ENCODE measurements around the gene C2orf68. TPM values are rescaled to one million over a fixed set of nuclear protein-coding genes. Genes with fewer than 3 reads are reported as not detected.
"Not testable (repeated sequence)": the region's sequence is repeated elsewhere in the genome, so short reads cannot be mapped to it uniquely, and the experiment has no call there.

C2orf68 gene
- total RNA-seq, 1 donor from 2014 or later, result 21.8 TPM

DNA sequence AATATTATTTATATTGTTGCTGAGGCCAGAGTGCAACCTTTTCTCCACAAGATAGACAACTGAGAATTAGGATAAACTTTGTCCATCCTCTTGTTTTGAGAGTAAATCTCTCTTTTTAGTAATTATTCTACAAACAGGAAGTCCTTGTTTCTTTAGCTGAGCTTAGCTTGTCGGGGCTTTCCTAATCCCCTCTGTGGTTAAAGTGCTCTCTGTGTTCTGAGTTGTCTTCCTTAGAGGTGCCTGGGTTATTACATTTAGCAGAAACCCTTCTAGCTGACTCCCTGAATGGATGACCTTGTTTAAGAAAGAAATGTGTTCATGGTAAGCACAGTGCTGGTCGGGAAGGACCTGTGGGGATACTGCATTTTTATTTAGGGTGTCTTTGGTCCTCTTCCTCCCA lies 16.8 kb upstream of the C2orf68 start:
- DNase-seq, result no peak

DNA sequence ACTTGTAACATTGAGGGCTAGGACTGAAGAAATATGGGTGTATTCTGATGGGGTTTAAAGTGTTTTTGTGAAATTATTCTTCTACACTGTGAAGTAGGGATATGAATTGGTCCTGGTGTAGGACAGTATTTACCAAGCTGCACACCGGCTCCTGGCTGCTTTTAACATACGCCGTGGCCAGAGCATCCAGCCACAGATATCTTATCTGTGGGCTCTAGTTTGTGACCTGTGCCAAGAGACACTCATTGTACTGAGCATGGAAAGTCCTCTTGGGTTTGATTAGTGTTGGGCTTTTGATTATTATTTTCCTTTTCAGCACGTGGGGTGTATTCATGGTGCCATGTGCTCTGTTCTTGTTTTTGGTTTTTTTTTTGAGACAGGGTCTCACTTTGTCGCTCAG lies 12.1 kb upstream of the C2orf68 start:
- DNase-seq, result no peak

DNA sequence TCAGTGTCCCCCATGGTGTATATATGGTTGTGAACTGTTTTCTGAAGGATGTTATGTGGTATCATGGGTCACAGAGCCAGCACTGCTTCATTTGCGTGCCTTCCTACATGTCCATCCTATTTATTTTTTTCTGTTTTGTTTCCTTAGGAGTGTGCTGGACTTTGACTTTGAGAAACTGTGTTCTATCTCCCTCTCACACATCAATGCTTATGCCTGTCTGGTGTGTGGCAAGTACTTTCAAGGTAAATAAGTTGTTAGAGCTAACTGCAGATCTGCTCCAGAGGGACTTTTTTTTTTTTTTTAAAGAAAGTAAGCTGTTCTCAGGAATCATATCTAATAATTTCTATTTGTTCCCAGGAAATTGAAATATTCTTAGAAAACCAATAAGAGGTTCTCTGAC lies 9.5 kb upstream of the C2orf68 start:
- no peak for DNase-seq

DNA sequence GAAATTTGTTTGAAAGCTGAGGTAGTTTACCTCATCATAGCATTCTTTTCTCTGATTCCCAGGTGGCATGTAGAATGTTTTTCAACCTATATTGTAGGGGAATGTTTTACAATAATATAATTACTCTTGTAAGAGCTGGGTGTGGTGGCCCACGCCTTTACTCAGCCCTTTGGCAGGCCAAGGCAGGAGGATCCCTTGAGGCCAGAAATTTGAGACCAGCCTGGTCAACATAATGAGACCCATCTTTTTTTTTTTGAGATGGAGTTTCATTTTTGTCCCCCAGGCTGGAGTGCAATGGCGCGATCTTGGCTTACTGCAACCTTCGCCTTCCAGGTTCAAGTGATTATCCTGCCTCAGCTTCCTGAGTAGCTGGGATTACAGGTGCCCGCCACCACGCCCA lies 7.8 kb upstream of the C2orf68 start:
- DNase-seq, result no peak

DNA sequence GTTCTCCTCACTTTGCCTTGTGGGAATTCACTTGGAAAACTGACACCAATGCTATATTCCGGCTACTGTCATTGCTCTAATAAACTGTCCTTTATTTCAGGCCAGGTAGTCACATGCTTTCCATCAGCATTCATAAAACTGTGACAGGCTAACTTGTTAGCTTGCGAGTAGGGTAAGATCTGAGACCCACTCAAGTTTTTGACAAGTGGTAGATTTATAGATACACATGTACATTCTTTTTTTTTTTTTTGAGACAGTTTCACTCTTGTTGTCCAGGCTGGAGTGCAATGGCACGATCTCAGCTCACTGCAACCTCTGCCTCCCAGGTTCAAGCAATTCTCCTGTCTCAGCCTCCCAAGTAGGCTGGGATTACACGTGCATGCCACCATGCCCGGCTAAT lies 5.9 kb upstream of the C2orf68 start:
- not testable (repeated sequence) for DNase-seq

DNA sequence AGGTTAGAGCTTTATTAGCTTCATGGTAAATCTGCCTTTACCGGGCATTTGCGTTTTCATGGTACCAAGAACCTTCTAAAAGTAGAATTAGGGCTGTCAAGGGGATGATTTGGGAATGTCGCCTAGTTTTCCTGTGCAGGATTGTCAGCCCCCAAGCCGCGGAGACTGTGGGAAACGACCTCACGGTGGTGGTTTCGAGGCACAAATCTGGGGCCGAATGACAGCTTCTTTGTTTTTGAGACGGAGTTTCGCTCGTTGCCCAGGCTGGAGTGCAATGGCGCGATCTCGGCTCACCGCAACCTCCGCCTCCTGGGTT lies 3.5 kb upstream of the C2orf68 start:
- DNase-seq, result no peak

DNA sequence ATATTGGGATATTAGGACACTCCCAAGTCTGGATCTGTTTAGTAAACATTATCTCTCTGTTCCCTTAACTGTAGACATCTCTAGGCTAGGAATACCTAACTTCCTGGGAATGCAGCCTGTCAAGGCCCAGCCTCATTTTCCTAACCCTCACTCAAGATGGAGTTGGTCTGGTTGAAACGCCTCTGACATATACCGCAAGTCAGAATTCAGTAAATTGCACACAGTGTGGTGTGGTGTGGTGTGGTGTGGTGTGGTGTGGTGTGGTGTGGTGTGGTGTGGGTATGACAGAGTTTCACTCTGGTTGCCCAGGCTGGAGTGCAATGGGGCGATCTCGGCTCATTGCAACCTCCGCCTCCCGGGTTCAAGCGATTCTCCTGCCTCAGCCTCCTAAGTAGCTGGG lies 2.9 kb upstream of the C2orf68 start:
- not testable (repeated sequence) for DNase-seq

DNA sequence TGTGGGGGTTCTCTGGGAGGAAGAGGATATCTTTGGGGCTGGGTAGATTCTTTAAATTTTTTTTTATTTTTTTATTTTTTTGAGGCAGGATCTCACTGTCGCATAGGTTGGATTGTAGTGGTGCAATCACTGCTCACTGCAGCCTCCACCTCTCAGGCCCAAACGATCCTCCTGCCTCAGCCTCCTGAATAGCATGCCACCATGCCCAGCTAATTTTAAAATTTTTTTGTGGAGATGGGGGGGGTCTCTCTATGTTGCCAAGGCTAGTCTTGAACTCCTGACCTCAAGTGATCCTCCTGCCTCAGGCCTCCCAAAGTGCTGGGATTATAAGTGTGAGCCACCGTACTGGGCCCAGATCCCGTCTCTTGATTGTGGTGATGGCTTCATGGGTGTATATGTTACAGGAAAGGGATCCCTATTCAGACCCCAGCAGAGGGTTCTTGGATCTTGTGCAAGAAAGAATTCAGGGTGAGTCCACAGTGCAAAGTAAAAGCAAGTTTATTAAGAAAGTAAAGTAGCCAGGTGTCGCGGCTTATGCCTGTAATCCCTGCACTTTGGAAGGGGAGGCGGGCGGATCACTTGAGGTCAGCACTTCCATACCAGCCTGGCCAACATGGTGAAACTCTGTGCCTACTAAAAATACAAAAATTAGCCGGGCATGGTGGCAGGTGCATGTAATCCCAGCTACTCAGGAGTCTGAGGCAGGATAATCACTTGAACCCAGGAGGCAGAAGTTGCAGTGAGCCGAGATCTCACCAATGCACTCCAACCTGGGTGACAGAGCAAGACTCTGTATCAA lies 2.0 kb upstream of the C2orf68 start:
- no peak for DNase-seq

DNA sequence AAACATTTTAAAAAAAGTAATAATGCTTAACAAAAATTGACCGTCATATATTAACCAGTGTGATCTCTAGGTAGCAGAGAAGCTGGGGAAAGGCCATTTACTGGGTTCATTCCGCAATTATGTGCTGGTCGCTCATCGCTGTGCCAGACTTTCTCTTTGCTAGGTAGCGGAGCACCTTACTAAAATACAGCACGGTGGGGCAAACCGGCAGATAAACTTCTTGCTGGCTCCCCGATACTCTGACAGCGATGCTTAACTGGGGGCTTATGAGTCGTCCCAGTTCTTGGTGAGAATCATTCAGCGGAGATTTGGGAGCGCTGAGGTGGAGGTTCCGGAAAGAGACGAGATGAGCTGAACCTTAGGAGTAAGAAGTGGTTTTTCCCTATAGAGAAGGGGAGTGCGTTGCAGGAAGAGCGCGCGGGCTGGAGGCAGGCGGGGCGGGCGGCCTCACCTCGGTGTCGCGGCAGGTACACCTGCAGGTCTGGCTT lies 605 bp downstream of the C2orf68 start:
- no peak for DNase-seq

DNA sequence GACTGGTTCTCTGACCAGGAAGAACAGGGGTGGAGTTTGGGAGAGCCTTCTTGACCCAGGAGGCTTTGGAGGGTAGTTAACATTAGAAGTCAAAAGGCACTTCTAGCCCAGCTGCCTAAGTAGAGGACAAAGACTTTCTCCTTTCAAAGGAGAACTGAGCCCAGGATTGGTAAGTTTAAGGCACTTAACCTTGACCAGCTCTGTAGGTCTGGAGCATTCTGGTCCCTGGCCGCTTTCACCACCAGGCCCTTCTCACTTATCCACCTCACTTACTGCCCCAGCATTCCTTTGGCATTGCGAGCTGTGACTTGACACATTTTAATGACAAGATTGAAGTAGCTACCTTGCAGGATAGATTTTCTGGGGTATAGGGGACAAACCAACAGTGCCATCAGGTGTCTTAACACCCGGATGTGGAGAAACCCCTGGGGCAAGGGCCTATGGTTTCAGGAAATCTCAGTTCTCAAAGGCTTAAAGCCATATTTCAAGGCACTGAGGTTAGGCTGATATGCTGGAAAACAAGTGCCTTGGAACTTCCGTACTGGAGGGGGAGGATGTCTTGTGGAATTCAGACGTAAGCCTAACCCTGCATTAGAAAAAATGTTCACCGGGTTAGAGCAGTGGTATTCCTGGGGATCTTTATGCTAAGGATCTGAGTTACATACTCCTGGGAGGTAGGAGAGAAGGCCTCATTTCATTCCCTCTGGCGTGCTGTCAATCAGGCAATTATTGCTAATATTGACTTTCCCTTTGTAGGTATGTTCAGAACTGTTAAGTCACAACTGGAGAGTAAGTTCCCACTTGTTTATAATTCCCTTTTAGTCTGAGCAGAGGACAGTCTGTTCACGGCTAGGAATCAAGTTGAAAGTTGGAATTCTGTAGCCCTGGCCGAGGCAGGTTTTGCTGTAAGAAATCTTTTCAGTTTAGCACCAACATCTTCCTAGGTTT lies 4.3 kb downstream of the C2orf68 start:
- no peak for DNase-seq

DNA sequence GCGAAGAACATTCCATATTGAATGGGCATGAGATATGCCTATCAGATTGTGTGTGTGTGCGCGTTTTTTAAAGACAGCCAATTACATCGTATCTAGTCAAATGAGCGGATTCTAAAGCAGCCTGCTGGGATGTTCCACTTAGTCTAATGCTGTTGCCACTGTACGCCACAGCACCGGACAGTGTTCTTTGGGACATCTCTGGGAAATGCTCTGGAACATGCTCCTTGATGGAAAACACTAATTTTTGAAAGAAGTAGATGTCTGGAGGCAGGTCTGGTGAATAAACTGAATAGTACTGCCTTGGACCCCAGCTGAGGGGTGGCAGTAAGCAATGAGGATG lies 5.8 kb downstream of the C2orf68 start:
- no peak for DNase-seq

DNA sequence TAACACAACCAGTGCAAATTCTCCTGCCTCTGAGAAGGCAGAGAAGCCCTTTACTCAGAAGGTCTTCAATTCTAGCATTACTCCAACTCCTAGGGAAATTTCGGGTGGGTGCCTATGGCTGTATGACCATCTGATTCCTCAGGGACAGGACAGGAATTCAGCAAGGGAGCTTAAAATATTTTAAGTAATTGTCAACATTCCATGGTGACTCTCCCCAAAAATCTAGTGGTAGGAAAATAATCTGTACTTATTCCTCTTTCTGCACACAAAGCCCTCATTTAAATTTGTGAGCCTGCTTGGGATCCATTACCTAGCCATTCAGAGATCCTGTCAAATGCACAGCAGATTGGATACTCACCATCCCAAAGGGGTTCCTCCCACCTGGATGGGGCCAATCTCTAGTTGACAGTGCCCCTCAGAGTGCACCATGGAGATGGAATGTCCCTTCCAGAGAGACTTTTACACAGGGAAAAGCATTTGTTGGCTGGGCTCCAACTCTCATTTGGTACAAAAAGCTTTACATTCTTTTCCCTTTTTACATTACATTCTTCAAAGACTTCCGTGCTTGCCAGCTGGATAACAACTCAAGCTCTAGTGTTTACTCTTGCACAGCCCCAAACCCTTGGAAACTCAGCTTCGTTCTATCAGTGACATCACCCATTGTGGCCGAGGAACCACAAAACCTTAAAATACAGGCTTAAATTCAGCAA lies 6.3 kb downstream of the C2orf68 start:
- peak; percentile 42 for DNase-seq

DNA sequence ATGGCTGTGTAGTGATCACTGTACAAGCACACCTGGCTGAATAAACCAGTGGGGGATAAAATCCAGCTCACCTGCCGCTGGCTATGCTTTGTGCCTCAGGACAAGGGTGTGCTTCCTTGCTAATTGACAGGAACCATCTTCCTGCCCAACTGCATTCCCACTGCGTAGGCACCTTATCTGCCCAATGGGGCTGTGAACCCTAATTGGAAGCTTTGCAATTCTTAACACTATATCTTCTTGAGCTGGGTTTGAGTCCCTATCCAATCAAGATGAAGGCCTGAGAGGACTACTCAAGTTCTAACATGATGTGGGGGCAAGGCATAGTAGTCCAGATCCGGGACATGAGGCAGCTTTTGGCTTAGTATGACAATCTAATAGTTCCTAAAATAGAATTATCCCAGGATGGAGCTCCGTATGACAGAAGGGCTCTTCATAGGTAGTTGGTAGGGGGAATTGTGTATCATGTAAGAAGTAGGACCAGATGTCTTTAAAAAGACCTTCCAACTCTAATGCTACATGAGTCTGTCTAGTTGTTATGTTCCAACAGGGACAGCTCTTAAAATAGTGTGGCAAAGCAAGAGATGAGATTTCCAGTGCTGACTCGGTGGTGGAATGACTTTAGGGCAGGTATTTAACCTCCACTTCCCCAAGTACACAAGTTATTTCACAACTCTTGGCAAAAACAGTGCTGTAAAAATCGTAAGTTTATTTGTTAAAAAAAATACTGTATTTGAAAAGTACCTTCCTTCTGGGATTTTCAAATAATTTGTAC lies 7.1 kb downstream of the C2orf68 start:
- DNase-seq, result no peak

DNA sequence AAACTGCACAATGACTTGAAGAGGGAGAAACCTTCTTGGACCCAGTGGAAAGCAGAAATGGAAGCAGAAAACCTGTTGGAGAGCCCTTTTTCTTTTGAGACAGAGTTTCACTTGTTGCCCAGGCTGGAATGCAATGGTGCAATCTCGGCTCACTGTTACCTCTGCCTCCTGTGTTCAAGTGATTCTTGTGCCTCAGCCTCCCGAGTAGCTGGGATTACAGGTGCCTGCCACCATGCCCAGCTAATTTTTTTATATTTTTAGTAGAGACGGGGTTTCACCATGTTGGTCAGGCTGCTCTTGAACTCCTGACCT lies 7.8 kb downstream of the C2orf68 start:
- not testable (repeated sequence) for DNase-seq

DNA sequence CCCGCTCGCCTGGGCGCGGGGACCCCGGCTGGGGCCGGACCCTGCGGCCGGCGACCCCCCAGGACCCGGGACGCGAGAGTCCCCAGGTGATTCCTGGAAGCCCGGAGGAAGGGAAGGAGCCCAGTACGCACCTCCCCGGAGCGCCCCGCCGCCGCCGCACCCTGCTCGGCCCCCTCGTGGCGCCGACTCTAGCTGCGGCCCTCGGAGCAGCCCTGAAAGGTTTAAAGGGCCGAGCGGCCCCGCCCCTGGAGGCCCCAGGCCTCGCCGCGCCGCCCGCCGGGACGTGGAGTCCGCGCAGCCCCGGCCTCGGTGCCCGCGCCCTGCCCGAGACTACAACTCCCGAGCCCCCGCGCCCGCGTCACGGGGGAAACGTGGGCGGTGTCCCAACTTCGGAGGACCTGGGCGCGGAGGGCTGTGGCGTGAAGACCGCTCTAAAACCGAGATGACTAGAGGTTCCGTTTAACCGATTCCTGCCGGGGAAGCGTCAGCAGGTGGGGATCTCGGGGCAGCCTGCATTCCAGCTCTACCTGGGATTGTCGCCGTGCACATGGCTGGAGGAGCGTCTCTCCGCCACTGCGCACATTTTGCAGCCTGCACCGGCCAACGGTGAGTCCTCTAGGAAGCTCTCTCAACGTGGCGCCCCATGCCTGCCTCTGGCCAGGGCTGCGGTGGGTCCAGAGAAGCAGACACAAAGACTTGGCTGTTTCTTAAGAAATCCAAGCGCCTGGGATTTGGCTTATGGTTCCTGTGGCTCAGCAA lies 9.2 kb downstream of the C2orf68 start, which contains the start of gene TMEM150A:
TMEM150A (minus strand) TSS at position 223 of the 759 bp plus-strand sequence. CDS start 750 bp downstream, outside the sequence.
- peak; percentile 88 for DNase-seq

DNA sequence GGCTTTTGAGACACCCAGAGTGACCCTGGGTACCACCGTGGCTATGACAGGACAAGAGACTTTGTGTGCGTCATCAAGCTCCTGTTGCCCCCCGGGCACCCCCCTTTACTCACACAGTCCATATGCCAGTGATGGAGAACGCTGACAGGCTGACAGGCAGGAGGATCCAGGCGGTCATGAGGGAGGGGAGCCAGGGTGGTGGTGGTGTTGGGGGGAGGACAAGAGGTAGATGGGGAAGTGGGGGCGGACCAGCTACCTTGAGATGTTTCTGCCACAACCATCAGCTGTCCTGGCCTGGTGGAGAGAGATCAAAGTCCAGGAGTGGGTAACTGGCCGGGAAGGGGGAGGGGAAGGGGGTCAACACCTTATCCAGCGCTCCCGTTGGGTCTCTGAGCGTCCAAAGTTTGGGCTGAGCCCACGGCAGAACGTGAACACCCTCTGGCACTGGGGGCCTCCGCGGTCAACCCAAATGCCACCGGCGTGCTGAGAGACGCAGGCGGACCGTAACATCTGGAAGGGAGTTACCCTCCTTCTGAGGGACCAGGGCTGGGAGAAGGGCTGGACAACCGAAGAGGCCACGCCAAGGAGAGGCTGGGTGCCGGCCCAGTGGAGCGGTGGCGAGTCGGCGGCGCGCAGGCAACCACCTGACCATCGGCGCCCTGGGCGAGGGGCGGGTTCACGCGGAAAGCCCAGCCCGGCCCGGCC lies 9.9 kb downstream of the C2orf68 start:
- no peak for DNase-seq

DNA sequence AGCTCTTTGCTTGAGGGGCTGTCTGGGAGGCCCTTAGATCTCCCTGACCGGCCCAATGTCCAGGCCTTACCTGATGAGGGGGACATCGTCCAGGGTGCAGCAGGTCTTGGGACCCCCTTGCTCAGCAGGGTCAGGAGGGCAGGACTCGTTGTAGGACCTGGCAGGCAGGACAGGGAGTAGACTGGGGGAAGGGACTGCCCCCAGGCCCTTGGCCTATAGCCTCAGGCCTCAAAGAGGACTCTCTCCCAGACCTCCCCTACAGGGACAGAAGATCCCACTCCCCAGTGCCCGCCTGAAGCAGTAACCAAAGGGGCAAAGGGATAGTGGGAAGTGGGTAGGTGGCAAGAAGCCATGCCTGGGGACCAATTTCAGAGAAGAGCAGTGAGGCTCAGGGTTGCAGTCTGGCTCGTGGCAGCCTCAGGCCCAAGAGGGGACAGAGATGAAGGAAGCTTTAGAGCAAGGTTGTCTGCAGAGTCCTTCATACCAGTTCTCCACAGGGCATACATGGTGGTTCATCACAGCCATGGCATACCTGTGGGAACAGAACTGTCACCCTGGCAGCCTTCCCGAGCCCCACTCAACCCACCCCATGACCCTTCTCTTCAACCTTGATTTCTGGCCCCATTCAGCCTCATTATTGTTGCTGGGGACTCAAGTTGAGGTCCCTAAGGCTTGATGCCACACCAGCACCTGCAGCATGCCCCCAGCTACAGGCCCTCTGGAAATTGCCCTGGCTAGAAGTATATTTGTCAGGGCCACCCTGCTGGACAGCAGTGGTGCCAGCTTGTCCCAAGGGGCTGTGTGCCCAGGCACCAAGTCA lies 10.7 kb downstream of the C2orf68 start:
- DNase-seq, result no peak

DNA sequence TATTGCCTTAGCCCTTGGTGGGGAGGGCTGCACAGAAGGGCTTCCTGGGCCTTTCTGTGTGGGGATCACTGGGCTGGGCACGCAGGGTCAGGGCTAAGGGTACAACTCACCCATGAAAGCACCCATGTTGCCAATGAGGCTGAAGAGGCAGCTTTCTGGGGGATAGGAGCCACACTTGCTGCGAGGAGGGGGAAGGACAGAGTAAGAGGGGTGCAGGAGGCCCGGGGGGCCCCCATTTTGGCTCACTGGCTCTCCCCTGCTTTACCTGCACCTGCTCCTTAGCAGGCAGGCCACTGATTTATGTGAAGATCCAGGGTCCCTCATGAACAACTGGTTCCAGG lies 11.7 kb downstream of the C2orf68 start:
- no peak for DNase-seq

DNA sequence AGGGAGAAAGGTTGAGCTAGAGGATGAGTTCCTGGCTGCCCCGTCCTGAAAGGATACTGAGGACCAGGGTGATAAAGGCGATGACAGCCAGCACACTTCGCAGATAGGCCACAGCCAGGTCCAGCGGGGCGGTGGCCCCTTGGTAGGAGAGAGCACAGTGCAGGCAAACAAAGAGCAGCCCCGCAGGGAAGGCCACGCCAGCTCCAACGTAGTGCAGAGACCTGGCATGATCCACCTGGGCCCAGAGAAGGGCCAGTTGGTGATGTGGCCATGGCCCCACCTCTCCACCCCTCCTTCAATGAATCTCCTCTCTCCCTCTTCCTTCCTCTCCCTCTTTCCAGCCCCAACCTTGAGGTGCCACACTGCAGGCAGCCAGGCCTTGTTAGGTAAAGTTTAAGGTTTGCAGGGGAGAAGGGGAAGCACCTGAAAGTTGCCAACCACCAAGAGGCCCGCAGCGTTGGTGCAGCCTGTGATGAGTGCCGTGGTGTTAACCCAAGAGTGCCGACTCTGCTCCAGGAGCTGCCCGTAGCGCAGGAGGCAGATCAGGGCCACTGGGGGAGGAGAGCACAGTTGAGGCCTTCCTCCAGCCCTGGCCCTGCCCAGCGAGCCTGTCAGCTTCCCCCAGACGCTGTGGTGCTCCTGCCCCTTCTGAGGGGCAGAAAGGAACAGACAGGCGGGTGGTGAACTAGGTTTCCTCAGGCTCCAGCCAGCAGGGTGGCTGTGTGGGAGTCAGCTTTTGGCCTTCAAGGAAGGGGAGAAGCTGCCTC lies 12.2 kb downstream of the C2orf68 start:
- no peak for DNase-seq

Data from skin of body (tissue), 2 donors.